ENCODE measurements around the gene RALGPS2. TPM values are rescaled to one million over a fixed set of nuclear protein-coding genes. Genes with fewer than 3 reads are reported as not detected.

RALGPS2 gene
- total RNA-seq, 1 experiment from 2014 or later, result 12.7 TPM

DNA sequence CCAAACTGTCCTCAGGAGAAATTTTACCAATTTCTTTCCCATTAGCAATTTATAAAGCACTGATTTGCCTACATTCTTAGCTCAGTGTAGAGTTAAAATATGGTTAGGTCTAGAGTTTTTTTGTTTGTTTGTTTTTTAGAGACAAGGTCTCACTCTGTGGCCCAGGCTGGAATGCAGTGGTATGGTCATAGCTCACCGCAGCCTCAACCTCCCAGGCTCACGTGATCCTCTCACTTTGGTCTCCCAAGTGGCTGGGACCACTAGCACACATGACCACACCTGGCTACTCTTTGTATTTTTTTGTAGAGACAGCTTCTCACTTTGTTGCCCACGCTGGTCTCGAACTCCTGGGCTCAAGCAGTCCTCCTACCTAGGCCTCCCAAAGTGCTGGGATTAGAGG lies 10.6 kb upstream of the RALGPS2 start:
- Histone ChIP-seq H3K4me1 (ENCODE audit: insufficient read depth, low read length, poor library complexity, severe bottlenecking) (no peaks in the 10 kb centered on the region), H3K27ac (ENCODE audit: low read depth, low read length, poor library complexity, severe bottlenecking) (no peak overlapping the region), H3K9me3 (ENCODE audit: low read depth, low read length, poor library complexity, severe bottlenecking) (no peaks in the 10 kb centered on the region), H3K4me3 (ENCODE audit: low read depth, low read length, poor library complexity, severe bottlenecking) (no peak overlapping the region), H3K36me3 (ENCODE audit: insufficient read depth, low read length, poor library complexity, severe bottlenecking) (no peaks in the 10 kb centered on the region), H3K27me3 (replicated peaks; ENCODE audit: insufficient read depth, low read depth, low read length, poor library complexity) (no peaks in the 10 kb centered on the region)
- no peak for DNase-seq (ENCODE audit: low spot score)
- CTCF ChIA-PET, result no interaction called here
- intact Hi-C loops (cut with micrococcal nuclease; ENCODE audit: unreplicated experiment), result no loop called here
- POLR2A ChIA-PET (ENCODE audit: low non-redundant PET), result no interaction called here
- TF ChIP-seq EZH2 (IDR thresholded peaks at IDR 0.05; ENCODE audit: borderline replicate concordance, low read depth, low read length, poor library complexity, severe bottlenecking), result no peak
- TF ChIP-seq, protein P1, sequence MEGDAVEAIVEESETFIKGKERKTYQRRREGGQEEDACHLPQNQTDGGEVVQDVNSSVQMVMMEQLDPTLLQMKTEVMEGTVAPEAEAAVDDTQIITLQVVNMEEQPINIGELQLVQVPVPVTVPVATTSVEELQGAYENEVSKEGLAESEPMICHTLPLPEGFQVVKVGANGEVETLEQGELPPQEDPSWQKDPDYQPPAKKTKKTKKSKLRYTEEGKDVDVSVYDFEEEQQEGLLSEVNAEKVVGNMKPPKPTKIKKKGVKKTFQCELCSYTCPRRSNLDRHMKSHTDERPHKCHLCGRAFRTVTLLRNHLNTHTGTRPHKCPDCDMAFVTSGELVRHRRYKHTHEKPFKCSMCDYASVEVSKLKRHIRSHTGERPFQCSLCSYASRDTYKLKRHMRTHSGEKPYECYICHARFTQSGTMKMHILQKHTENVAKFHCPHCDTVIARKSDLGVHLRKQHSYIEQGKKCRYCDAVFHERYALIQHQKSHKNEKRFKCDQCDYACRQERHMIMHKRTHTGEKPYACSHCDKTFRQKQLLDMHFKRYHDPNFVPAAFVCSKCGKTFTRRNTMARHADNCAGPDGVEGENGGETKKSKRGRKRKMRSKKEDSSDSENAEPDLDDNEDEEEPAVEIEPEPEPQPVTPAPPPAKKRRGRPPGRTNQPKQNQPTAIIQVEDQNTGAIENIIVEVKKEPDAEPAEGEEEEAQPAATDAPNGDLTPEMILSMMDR (conservative IDR thresholded peaks at IDR 0.05; ENCODE audit: low read depth, low read length), result no peak
- BruUV-seq (replicated peaks), result no TSS peak

DNA sequence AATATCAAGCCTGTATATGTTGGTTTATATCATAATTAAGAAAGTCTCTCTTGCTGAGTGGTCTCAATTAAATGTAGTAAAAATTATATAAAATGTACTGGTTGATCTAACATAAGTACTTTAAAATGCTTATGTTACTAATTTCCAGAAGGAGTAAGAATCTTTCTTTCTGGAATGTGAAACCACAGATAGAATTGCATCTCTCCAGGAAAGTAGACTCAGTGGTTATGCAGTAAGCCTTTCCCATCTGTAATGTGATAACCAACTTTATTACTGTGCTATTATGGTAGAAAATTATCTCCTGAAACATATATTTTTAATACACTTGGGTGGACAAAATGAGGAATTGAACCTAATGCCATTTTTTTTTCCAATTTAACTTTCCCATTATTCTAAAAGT lies 8.9 kb upstream of the RALGPS2 start:
- no peak overlapping the region for H3K27ac ChIP-seq (ENCODE audit: low read depth, low read length, poor library complexity, severe bottlenecking)
- no peaks in the 10 kb centered on the region for H3K9me3 ChIP-seq (ENCODE audit: low read depth, low read length, poor library complexity, severe bottlenecking)
- no TSS peak for BruUV-seq (replicated peaks)
- CTCF ChIA-PET, result no interaction called here
- H3K4me1 ChIP-seq (ENCODE audit: insufficient read depth, low read length, poor library complexity, severe bottlenecking), result no peaks in the 10 kb centered on the region
- H3K27me3 ChIP-seq (replicated peaks; ENCODE audit: insufficient read depth, low read depth, low read length, poor library complexity), result no peaks in the 10 kb centered on the region
- intact Hi-C loops (cut with micrococcal nuclease; ENCODE audit: unreplicated experiment), result no loop called here
- TF ChIP-seq, protein P1 (conservative IDR thresholded peaks at IDR 0.05; ENCODE audit: low read depth, low read length), result no peak
- no peak for TF ChIP-seq EZH2 (IDR thresholded peaks at IDR 0.05; ENCODE audit: borderline replicate concordance, low read depth, low read length, poor library complexity, severe bottlenecking)
- no peaks in the 10 kb centered on the region for H3K36me3 ChIP-seq (ENCODE audit: insufficient read depth, low read length, poor library complexity, severe bottlenecking)
- POLR2A ChIA-PET (ENCODE audit: low non-redundant PET), result no interaction called here
- no peak overlapping the region for H3K4me3 ChIP-seq (ENCODE audit: low read depth, low read length, poor library complexity, severe bottlenecking)
- no peak for DNase-seq (ENCODE audit: low spot score)

DNA sequence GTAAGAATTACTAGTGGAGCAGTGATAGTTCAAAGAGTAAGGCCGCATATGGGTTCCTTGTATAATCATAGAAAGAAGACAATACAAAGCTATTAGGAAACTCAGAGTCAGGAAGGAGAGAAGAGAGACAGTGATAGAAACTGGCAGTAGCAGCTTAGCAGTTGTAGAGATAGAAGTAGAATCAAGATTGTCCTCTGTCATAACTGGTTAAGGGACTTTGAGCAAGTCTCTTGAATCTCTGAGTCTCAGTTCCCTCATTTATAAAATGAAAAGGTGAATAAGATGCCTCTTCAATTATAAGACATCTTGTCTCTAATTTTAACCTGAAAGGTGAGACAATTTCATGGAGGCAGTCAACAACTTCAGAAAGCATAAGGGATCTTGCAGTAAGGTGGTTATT lies 6.5 kb upstream of the RALGPS2 start:
- ChIA-PET CTCF (no interaction called here), POLR2A (ENCODE audit: low non-redundant PET) (no interaction called here)
- Histone ChIP-seq H3K9me3 (ENCODE audit: low read depth, low read length, poor library complexity, severe bottlenecking) (no peaks in the 10 kb centered on the region), H3K27me3 (replicated peaks; ENCODE audit: insufficient read depth, low read depth, low read length, poor library complexity) (no peaks in the 10 kb centered on the region), H3K4me3 (ENCODE audit: low read depth, low read length, poor library complexity, severe bottlenecking) (no peak overlapping the region), H3K36me3 (ENCODE audit: insufficient read depth, low read length, poor library complexity, severe bottlenecking) (no peaks in the 10 kb centered on the region), H3K27ac (ENCODE audit: low read depth, low read length, poor library complexity, severe bottlenecking) (no peak overlapping the region), H3K4me1 (ENCODE audit: insufficient read depth, low read length, poor library complexity, severe bottlenecking) (no peaks in the 10 kb centered on the region)
- intact Hi-C loops (cut with micrococcal nuclease; ENCODE audit: unreplicated experiment), result no loop called here
- BruUV-seq (replicated peaks), result no TSS peak
- TF ChIP-seq EZH2 (IDR thresholded peaks at IDR 0.05; ENCODE audit: borderline replicate concordance, low read depth, low read length, poor library complexity, severe bottlenecking), result no peak
- TF ChIP-seq, protein P1 (conservative IDR thresholded peaks at IDR 0.05; ENCODE audit: low read depth, low read length), result no peak
- no peak for DNase-seq (ENCODE audit: low spot score)

Measured in A673 (cell line).